Dermis blood vessel endothelial cell (primary cell): ENCODE measurements around the gene ABCG8. TPM values are rescaled to one million over a fixed set of nuclear protein-coding genes. Genes with fewer than 3 reads are reported as not detected.
"Not testable (repeated sequence)": the region's sequence is repeated elsewhere in the genome, so short reads cannot be mapped to it uniquely, and the experiment has no call there.

Experiments used
- DNase-seq: peaks from one replicate; pipeline ENCODE4 v3.0.0; 2010
- total RNA-seq: library from RNA; depleted of rRNA; stranded (reverse); fragments of >200 nt; gene quantifications from 2 replicates; pipeline ENCODE4 v1.2.3, GENCODE V29; 2014

Gene ABCG8
- total RNA-seq, 1 donor from 2014 or later: not detected

DNA sequence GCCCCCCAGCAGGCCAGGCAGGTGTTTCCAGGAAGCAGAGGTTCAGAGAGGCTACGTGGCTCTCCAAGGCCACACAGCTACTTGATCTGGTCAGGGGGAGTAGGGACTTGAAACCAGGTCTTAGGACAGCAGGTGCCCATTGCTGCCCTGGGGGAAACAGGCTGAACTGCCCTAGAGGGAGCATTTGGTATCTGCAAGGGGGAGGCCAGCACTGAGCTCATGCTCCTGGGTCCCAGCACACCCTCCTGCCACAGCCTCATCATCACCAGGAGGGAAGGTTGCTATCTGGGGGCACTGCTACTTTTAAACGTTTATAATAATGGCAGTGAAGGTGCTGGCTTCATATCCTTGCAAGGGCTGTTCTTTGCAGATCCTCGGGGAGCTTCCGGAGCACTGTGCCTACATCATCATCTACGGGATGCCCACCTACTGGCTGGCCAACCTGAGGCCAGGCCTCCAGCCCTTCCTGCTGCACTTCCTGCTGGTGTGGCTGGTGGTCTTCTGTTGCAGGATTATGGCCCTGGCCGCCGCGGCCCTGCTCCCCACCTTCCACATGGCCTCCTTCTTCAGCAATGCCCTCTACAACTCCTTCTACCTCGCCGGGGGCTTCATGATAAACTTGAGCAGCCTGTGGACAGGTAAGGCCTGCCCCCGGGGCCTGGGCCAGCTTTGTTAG, 36.1 kb downstream of the ABCG8 start:
- no peak for DNase-seq

- peak; percentile 72 for DNase-seq
Measured at GRCh38 chr2:43877782-43878464, 39.2 kb downstream of the ABCG8 start.

GRCh38 chr2:43879261-43879660, 40.5 kb downstream of the ABCG8 start:
- DNase-seq: no peak

- DNase-seq: no peak
Measured at GRCh38 chr2:43880471-43880870, 41.7 kb downstream of the ABCG8 start.

GRCh38 chr2:43880952-43881351, 42.2 kb downstream of the ABCG8 start:
- DNase-seq: no peak

- no peak for DNase-seq
Measured at GRCh38 chr2:43882312-43882711, 43.5 kb downstream of the ABCG8 start.

DNA sequence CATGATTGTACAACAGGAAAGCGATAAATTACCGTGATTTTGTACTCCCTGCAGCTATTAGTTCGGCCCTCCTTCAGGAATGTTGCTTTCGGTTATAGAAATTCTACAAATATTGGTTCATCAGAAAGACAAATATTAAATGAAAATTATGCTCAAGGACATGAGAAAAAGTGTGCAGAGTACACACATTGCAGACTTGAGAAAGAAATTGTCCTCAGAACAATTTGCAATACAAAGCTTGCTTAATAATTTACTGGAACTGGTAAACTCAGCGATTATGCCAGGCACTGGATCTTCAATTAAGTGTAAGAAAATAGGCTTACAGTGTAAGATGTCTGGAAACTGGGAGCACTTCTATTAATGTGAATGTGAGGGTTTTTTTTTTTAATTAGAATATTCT, 45.9 kb downstream of the ABCG8 start:
- DNase-seq: no peak

DNA sequence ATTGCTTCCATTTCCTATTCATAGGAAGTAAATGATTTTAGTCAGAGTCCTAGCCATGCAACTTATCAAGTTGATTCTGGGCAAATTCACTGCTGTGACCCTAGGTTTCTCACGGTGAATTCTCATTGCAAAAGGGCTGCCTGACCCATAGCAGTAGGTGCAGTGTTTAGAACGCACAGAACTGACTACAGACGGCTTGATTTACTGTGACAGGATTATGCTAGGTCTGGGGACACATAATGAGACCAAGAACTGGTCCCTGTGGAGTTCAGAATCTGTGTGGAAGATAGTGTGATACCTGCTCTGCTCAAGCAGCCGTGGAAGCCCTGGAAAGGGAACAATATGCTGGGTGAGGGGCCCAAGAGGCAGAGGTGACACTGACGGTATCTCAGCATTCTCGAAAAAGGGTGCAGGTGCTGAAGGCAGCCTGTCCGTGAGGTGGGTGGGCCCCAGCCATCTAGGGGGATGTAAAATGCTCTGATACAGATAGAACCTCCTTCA, 46.4 kb downstream of the ABCG8 start:
- no peak for DNase-seq

- no peak for DNase-seq
Measured at GRCh38 chr2:43887176-43887575, 48.4 kb downstream of the ABCG8 start.

GRCh38 chr2:43889416-43889815, 50.6 kb downstream of the ABCG8 start:
- no peak for DNase-seq

DNA sequence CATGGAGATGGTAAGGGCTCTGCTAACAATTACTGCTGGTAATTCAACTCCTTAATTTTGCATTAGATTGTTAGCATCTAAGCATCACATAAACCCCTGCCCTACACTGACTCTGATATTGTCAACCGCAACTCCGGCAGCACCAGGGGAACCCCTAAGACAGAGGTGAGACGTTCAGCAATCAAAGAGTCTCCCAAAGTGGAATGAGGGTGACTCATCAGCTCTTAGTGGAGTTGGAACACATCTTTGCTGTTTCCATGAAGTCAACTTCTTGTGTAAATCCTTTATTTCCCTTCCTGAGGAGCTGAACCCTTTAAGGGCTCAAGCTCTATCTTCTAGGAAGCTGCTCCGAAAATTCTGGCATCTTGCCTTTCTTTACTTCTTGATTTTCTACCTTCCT, 52.1 kb downstream of the ABCG8 start:
- DNase-seq: no peak

DNA sequence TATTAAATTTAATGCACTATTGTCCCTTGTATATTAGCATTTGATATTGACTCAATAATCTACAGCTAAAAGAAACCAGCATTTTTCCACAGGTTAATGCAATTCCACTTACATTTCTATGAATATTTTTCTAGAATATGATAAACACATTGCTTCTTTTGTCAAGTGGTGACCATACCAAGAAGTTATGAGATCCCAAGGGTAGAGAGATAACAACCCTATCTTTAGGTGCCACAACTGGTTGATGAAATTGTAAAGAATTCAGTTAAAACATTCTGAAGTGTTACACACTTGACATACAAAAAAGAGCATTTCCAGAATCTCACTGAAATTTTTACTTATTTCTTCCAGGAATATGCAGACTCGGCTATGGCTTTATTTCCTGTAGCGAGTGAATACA, 56.0 kb downstream of the ABCG8 start:
- DNase-seq: no peak

- DNase-seq: no peak
Measured at GRCh38 chr2:43896906-43897305, 58.1 kb downstream of the ABCG8 start.

DNA sequence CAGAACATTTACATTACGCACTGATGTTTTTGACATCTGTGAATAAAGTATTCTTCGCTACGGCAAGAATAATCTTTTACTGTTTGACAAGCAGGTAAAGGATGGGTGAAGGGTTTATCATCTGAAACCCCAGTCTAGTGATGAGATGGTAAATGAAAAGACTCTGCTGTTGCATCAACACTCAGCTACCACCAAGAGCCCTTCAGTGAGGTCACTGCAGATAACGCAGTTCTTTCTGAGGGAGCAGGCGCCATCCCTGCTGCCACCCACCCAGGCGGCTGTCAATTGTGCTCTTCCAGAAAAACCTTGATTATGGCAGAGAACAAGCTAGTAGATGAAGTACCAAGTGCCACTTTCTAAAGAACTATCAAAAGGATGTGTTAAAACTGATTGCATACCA, 58.7 kb downstream of the ABCG8 start:
- DNase-seq: no peak

- DNase-seq: peak; percentile 36
Measured at GRCh38 chr2:43898134-43898837, 59.5 kb downstream of the ABCG8 start.

- DNase-seq: no peak
Measured at GRCh38 chr2:43898838-43899346, 60.1 kb downstream of the ABCG8 start.

GRCh38 chr2:43899589-43899988, 60.8 kb downstream of the ABCG8 start:
- no peak for DNase-seq

DNA sequence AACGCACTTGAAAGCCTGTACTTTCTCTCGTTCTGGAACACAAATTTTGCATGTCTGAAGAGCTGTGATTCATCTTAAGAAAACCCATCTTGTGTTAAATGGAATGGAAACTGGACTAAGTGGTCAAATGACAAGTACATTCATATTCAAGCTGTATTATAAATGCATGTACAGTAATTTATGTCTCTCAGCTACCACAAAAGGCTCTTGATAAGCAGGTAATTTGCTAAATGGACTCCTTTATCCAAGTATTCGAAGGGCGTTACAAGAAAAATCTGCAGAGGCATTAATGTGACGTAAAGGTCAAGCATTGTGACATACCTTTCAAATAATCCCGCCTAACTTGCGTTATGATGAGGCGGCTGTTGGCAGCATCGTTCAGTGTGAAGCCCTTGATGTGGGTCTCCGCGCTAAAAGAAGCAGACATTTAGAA, 66.6 kb downstream of the ABCG8 start:
- no peak for DNase-seq

DNA sequence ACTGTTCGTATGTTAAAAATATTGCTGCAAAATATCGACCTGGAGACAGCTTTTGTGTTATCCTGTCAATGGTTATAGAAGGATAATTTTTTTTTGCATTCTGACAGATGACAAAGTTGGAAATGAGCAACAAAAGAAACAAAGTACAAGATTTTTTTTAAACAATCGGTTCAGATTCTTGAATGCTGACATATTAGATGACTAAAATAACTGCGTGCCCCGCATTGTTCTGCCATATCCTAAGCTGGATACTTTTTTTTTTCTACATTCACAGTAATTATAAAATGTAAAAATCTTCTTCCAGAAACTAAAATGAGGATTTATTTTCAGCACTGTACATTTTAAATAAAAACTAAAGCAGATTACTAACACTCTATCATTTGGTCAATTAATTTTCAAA, 67.1 kb downstream of the ABCG8 start:
- DNase-seq: peak; percentile 51

- no peak for DNase-seq
Measured at GRCh38 chr2:43906448-43907109, 67.8 kb downstream of the ABCG8 start.

- not testable (repeated sequence) for DNase-seq
Measured at GRCh38 chr2:43911136-43911790, 72.5 kb downstream of the ABCG8 start.

DNA sequence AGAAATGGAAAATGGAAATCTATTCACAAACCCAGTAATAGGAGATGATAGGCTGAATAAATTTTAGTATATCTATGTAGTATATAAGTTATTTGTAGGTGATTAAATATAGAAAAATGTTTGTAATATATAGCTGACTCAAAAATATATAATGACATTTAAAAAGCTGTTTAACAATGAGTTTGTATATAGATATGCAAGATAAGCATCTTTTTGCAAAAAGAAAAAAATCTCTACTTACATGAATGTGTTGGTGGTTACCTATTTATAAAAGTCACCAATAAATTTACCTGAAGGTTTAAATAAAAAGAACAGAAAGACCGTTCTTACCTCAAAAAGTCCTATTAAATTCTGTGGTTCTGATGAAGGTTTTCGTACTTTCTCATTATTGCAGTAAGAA, 85.7 kb downstream of the ABCG8 start:
- DNase-seq: no peak
